Colonic mucosa (tissue), 4 donors: ENCODE data around the gene ACTL6B. TPM values are rescaled to one million over a fixed set of nuclear protein-coding genes. Genes with fewer than 3 reads are reported as not detected.
A peak's percentile ranks its signal among the peaks of the same experiment; 100 is the strongest.

Experiments
- DNase-seq: peaks from one replicate; pipeline ENCODE4 v3.0.0-alpha.2; 2020
- H3K27ac ChIP-seq: fragments of 200-600 bp; one replicate; pipeline ENCODE4 v1.8.0; 2021
- H3K27me3 ChIP-seq: fragments of 200-600 bp; one replicate; pipeline ENCODE4 v1.8.0; 2021
- H3K36me3 ChIP-seq: fragments of 200-600 bp; one replicate; pipeline ENCODE4 v1.8.0; 2021
- H3K4me1 ChIP-seq: fragments of 200-600 bp; one replicate; pipeline ENCODE4 v1.8.0; 2021; ENCODE audit warnings: mild to moderate bottlenecking
- H3K4me3 ChIP-seq: fragments of 200-600 bp; one replicate; pipeline ENCODE4 v1.8.0; 2021
- H3K9ac ChIP-seq, 2 donors: one replicate each; pipeline ENCODE4 v1.7.0; 2013; ENCODE audit warnings: control low read depth in 2 of 2, low read depth in 2 of 2, low read length in 2 of 2
- H3K9me3 ChIP-seq: fragments of 200-600 bp; one replicate; pipeline ENCODE4 v1.8.0; 2021
- CTCF ChIP-seq: fragments of 200-600 bp; IDR thresholded peaks from one replicate; pipeline ENCODE4 v1.8.0; 2022; ENCODE audit warnings: antibody characterized with exemption, mild to moderate bottlenecking
- intact Hi-C: fragments of 100-400 bp; cut with DNase I; formaldehyde crosslinking; loops from one replicate; pipeline ENCODE4 v1.14.1; 2022
- total RNA-seq, 2 donors: library from RNA; stranded (reverse); fragmentation: NEBNext Ultra II Directional in 1 of 2; extraction: Animal tissue kit (Norgen Biotek cat#: 25700) in 1 of 2; gene quantifications; one replicate each; pipeline ENCODE4 v1.2.1, GENCODE V29; 2021
- donor health status: healthy.
- donor health status: DM: no; HTN: no; CAD: no.
- donor health status: DM: no; HTN: no; CAD: no.

The ACTL6B gene
- total RNA-seq, 2 donors from 2014 or later: 0.29 TPM; not detected in 1

GRCh38 chr7:100641860-100642533 lies 14.3 kb downstream of the ACTL6B start:
- no peak for DNase-seq
- Histone ChIP-seq H3K9me3 (no peaks in the 10 kb centered on the region), H3K9ac (no peak overlapping the region), H3K4me3 (no peak overlapping the region), H3K36me3 (no peaks in the 10 kb centered on the region), H3K27me3 (no peaks in the 10 kb centered on the region), H3K4me1 (no peaks in the 10 kb centered on the region), H3K27ac (no peak overlapping the region)
- no peak for TF ChIP-seq CTCF
- intact Hi-C loops: no loop called here

- Histone ChIP-seq H3K4me3 (no peak within 1 kb of the TSS), H3K27me3 (no peaks in the 10 kb centered on the region), H3K4me1 (no peaks in the 10 kb centered on the region), H3K9ac (no peak within 1 kb of the TSS), H3K27ac (no peak within 1 kb of the TSS), H3K9me3 (no peaks in the 10 kb centered on the region), H3K36me3 (no peaks in the 10 kb centered on the region)
- TF ChIP-seq CTCF: no peak
- no peak for DNase-seq
- intact Hi-C loops: no loop called here
Measured at GRCh38 chr7:100641463-100641859, 14.8 kb downstream of the ACTL6B start, which contains the start of gene TFR2. Gene TFR2, minus strand, starts transcription at chr7:100641552. Its CDS starts 43 bp downstream, at chr7:100641509.

- DNase-seq: no peak
- Histone ChIP-seq H3K9me3 (no peaks in the 10 kb centered on the region), H3K9ac (no peak overlapping the region), H3K27me3 (no peaks in the 10 kb centered on the region), H3K4me3 (no peak overlapping the region), H3K36me3 (no peaks in the 10 kb centered on the region), H3K4me1 (no peaks in the 10 kb centered on the region), H3K27ac (no peak overlapping the region)
- intact Hi-C loops: no loop called here
- no peak for TF ChIP-seq CTCF
Measured at GRCh38 chr7:100640517-100641440, 15.5 kb downstream of the ACTL6B start.

- Histone ChIP-seq H3K9ac (no peak overlapping the region), H3K4me3 (no peak overlapping the region), H3K36me3 (no peaks in the 10 kb centered on the region), H3K27me3 (no peaks in the 10 kb centered on the region), H3K4me1 (no peaks in the 10 kb centered on the region), H3K27ac (no peak overlapping the region), H3K9me3 (no peaks in the 10 kb centered on the region)
- intact Hi-C loops: no loop called here
- no peak for DNase-seq
- TF ChIP-seq CTCF: no peak
Measured at GRCh38 chr7:100639995-100640516, 16.2 kb downstream of the ACTL6B start.

- Histone ChIP-seq H3K36me3 (no peaks in the 10 kb centered on the region), H3K9me3 (no peaks in the 10 kb centered on the region), H3K27ac (no peak overlapping the region), H3K9ac (peak overlapping the region; percentile 34 to 64), H3K27me3 (peaks cover 3% of the 10 kb centered on the region), H3K4me1 (no peaks in the 10 kb centered on the region), H3K4me3 (peak overlapping the region; percentile 57)
- peak; percentile 67 for DNase-seq
- intact Hi-C loops: no loop called here
- TF ChIP-seq CTCF: peak; percentile 46
Measured at GRCh38 chr7:100632951-100633717, 23.1 kb downstream of the ACTL6B start.
